ENCODE data around the gene EGFL8. TPM values are rescaled to one million over a fixed set of nuclear protein-coding genes. Genes with fewer than 3 reads are reported as not detected.

EGFL8 gene
- total RNA-seq, 1 donor from 2014 or later = 15.4 TPM

DNA sequence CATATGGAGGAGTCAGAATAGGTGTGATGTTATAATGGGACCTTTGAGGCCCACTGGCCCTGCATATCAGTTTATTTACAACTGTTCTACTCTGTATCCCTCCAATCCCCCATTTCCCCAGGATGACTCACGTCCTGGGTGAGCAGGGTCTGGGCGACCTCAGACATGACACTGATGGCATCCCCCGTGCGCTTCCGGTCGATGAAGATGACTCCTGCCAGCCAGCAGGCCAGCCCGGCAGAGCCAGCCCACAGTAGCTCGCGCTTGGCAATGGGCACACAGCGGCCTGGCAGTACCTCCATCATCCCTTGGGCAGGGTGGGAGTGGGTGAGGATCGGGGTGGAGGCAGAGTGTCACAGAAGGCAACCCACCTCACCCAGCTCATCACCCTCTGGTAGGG lies 5.9 kb downstream of the EGFL8 start:
- peaks cover 23% of the 10 kb centered on the region for H3K36me3 Mint-ChIP-seq (ENCODE audit: low read depth)
- H3K4me3 Mint-ChIP-seq (ENCODE audit: unreplicated experiment) = no peak overlapping the region
- TF ChIP-seq, protein P1, sequence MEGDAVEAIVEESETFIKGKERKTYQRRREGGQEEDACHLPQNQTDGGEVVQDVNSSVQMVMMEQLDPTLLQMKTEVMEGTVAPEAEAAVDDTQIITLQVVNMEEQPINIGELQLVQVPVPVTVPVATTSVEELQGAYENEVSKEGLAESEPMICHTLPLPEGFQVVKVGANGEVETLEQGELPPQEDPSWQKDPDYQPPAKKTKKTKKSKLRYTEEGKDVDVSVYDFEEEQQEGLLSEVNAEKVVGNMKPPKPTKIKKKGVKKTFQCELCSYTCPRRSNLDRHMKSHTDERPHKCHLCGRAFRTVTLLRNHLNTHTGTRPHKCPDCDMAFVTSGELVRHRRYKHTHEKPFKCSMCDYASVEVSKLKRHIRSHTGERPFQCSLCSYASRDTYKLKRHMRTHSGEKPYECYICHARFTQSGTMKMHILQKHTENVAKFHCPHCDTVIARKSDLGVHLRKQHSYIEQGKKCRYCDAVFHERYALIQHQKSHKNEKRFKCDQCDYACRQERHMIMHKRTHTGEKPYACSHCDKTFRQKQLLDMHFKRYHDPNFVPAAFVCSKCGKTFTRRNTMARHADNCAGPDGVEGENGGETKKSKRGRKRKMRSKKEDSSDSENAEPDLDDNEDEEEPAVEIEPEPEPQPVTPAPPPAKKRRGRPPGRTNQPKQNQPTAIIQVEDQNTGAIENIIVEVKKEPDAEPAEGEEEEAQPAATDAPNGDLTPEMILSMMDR (IDR thresholded peaks at IDR 0.05) = no peak
- H3K4me1 Mint-ChIP-seq (ENCODE audit: low read depth) = peaks cover 32% of the 10 kb centered on the region
- no peaks in the 10 kb centered on the region for H3K27me3 Mint-ChIP-seq (ENCODE audit: low read depth)
- no peaks in the 10 kb centered on the region for H3K9me3 Mint-ChIP-seq (ENCODE audit: low read depth)
- peak; percentile 48 for DNase-seq (ENCODE audit: low spot score)
- no peak overlapping the region for H3K27ac Mint-ChIP-seq (ENCODE audit: unreplicated experiment)

DNA sequence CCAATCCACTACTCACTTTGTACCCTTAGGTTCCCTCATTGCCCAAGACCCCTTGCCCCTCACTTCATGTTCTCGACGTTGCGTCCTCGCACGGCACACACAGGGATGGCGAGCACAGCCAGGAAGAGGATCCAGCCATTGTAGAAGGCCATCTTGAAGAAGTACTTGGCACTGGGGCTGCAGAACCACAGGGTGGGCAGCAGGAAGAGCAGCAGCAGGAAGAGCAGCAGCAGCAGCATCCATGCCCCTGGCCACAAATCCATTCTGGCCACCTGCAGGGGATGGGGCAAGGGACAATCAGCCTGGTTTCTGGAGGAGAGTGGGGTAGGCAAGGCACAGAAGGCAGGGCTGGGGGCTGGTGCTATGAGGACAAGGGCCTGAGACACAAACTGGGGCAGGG lies 6.8 kb downstream of the EGFL8 start:
- H3K9me3 Mint-ChIP-seq (ENCODE audit: low read depth) = no peaks in the 10 kb centered on the region
- H3K36me3 Mint-ChIP-seq (ENCODE audit: low read depth) = peaks cover 22% of the 10 kb centered on the region
- H3K4me1 Mint-ChIP-seq (ENCODE audit: low read depth) = peaks cover 37% of the 10 kb centered on the region
- no peak overlapping the region for H3K4me3 Mint-ChIP-seq (ENCODE audit: unreplicated experiment)
- peak; percentile 48 for DNase-seq (ENCODE audit: low spot score)
- H3K27ac Mint-ChIP-seq (ENCODE audit: unreplicated experiment) = no peak overlapping the region
- no peaks in the 10 kb centered on the region for H3K27me3 Mint-ChIP-seq (ENCODE audit: low read depth)
- TF ChIP-seq, protein P1 (IDR thresholded peaks at IDR 0.05) = no peak

DNA sequence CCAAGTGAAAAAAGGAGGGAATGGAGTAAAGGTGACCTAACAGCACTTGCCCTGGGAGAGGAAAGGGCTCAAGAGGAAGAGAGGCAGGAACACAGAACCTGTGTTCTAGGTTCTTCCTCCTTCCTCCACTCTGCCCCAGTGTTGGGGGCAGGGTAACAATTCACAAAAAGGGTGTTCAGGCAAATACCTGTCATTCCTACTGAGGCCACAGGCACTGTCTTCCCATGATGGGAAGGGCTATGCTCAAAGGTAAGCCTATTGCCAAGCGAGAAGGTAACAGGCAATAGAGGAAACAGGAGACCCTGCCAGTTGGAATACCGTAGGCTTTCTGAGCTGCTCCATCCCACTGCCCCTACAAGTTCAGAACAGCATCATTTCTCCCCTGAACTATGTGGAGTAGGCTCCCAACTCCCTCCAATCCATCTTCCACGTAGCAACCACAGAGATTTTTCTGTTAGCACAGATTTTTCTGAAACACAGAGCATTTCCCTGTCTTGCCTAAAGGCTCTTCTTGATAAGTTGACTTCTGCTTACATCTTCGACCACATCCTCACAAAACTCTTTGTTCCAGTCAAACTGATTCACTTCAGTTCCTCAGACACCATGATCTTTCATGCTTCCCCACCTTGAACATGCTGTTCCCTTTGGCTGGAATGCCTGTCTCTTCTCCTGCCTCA lies 8.8 kb downstream of the EGFL8 start:
- H3K27me3 Mint-ChIP-seq (ENCODE audit: low read depth) = no peaks in the 10 kb centered on the region
- peaks cover 49% of the 10 kb centered on the region for H3K4me1 Mint-ChIP-seq (ENCODE audit: low read depth)
- peak overlapping the region; percentile 72 for H3K27ac Mint-ChIP-seq (ENCODE audit: unreplicated experiment)
- H3K9me3 Mint-ChIP-seq (ENCODE audit: low read depth) = no peaks in the 10 kb centered on the region
- TF ChIP-seq, protein P1 (IDR thresholded peaks at IDR 0.05) = no peak
- DNase-seq (ENCODE audit: low spot score) = no peak
- peaks cover 17% of the 10 kb centered on the region for H3K36me3 Mint-ChIP-seq (ENCODE audit: low read depth)
- no peak overlapping the region for H3K4me3 Mint-ChIP-seq (ENCODE audit: unreplicated experiment)

DNA sequence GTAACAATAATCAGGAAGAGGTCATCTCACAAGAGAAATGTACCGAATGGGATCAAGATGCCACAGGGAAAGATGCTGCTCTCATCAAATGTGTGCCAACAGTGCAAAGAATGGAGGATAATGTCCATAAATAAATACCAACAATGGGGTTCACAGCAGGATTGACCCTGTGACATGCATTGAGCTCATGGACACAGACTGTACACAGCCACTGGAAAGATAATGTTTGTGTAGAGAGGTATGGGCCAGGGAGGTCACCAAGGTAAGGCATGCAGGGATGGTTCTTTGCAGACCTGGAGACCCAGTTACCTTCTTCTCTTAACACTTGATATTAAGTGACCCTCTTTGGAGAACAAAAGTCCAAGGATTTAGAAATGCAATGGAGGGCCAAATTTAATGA lies 10.0 kb downstream of the EGFL8 start:
- TF ChIP-seq, protein P1 (IDR thresholded peaks at IDR 0.05) = no peak
- peak overlapping the region; percentile 81 for H3K4me3 Mint-ChIP-seq (ENCODE audit: unreplicated experiment)
- no peaks in the 10 kb centered on the region for H3K27me3 Mint-ChIP-seq (ENCODE audit: low read depth)
- H3K9me3 Mint-ChIP-seq (ENCODE audit: low read depth) = no peaks in the 10 kb centered on the region
- H3K4me1 Mint-ChIP-seq (ENCODE audit: low read depth) = peaks cover 54% of the 10 kb centered on the region
- DNase-seq (ENCODE audit: low spot score) = no peak
- peaks cover 13% of the 10 kb centered on the region for H3K36me3 Mint-ChIP-seq (ENCODE audit: low read depth)
- H3K27ac Mint-ChIP-seq (ENCODE audit: unreplicated experiment) = no peak overlapping the region

DNA sequence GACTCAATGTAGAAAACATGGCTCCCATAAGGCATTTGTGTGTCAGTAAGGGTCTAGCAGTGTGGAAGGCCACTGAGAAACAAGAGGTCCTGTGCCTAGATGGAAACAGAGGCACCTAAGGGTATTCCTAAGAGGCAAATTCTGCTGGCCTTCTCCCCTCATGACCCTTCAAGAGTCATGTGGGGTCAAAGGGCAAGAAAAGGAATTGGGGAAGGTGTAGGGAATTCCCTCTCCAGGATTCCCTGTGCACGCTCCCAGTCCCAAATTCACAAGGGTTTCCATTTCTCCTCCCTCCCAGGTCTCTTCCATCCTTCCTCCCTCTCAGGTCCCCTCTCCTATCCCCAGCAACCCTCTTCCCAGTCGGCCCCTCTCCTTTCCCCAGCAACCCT lies 10.9 kb downstream of the EGFL8 start:
- Mint-ChIP-seq H3K9me3 (ENCODE audit: low read depth) (no peaks in the 10 kb centered on the region), H3K27me3 (ENCODE audit: low read depth) (no peaks in the 10 kb centered on the region), H3K4me1 (ENCODE audit: low read depth) (peaks cover 63% of the 10 kb centered on the region), H3K27ac (ENCODE audit: unreplicated experiment) (peak overlapping the region; percentile 77), H3K36me3 (ENCODE audit: low read depth) (peaks cover 8% of the 10 kb centered on the region), H3K4me3 (ENCODE audit: unreplicated experiment) (peak overlapping the region; percentile 81)
- TF ChIP-seq, protein P1 (IDR thresholded peaks at IDR 0.05) = no peak
- peak; percentile 57 for DNase-seq (ENCODE audit: low spot score)
